OCI-LY3 (cell line): ENCODE data around the gene KLHDC2.
"Not testable (repeated sequence)": the region's sequence is repeated elsewhere in the genome, so short reads cannot be mapped to it uniquely, and the experiment has no call there.

Experiments used
- H2AFZ ChIP-seq: fragments of 200-600, 300-600 bp; shearing (Covaris generic); 2 replicates; pipeline ENCODE4 v1.6.0; 2014; ENCODE audit warnings: antibody characterized with exemption, low read depth, low read length
- H3K27ac ChIP-seq: fragments of 200-600, 300-600 bp; sonication (generic); 2 replicates; pipeline ENCODE4 v1.5.1; 2014; ENCODE audit warnings: mild to moderate bottlenecking, low read length, moderate library complexity, mixed read lengths
- H3K27me3 ChIP-seq: fragments of 200-600, 300-600 bp; sonication (generic); 2 replicates; pipeline ENCODE4 v1.6.1; 2014; ENCODE audit warnings: low read depth, low read length, mixed read lengths
- H3K36me3 ChIP-seq: fragments of 200-600, 300-600 bp; sonication (generic); replicated peaks from 2 replicates; pipeline ENCODE3; 2014; ENCODE audit warnings: low read depth, low read length, mixed read lengths
- H3K4me1 ChIP-seq: fragments of 300-600, 200-600 bp; sonication (generic); 2 replicates; pipeline ENCODE4 v1.6.1; 2014; ENCODE audit warnings: low read length, mixed read lengths
- H3K4me2 ChIP-seq: fragments of 200-600, 300-600 bp; sonication (generic); 2 replicates; pipeline ENCODE4 v1.6.1; 2014; ENCODE audit warnings: low read length, mixed read lengths
- H3K4me3 ChIP-seq: fragments of 300-600, 200-600 bp; sonication (generic); 2 replicates; pipeline ENCODE4 v1.5.1; 2014; ENCODE audit warnings: antibody characterized with exemption, mild to moderate bottlenecking, low read length, moderate library complexity
- H3K79me2 ChIP-seq: fragments of 300-600, 200-600 bp; shearing (Covaris generic); 2 replicates; pipeline ENCODE4 v1.6.1; 2014; ENCODE audit warnings: mild to moderate bottlenecking, low read length, mixed read lengths
- H3K9ac ChIP-seq: fragments of 300-600, 200-600 bp; shearing (Covaris generic); 2 replicates; pipeline ENCODE4 v1.6.0; 2014; ENCODE audit warnings: mild to moderate bottlenecking, low read length, moderate library complexity
- H3K9me3 ChIP-seq: fragments of 200-600, 300-600 bp; shearing (Covaris generic); 2 replicates; pipeline ENCODE4 v1.6.1; 2014; ENCODE audit warnings: low read length, mixed read lengths; ENCODE audit not compliant: insufficient read depth
- H4K20me1 ChIP-seq: fragments of 200-600, 300-600 bp; sonication (generic); 2 replicates; pipeline ENCODE4 v1.6.1; 2016; ENCODE audit warnings: low read length, mixed read lengths; ENCODE audit not compliant: insufficient read depth
- CTCF ChIP-seq: fragments of 200-600, 300-600 bp; sonication (generic); IDR thresholded peaks from 2 replicates; pipeline ENCODE4 v1.5.1; 2014; ENCODE audit warnings: antibody characterized with exemption, low read length, low read depth
- EZH2phosphoT487 ChIP-seq: fragments of 200-600 bp; shearing (Covaris generic); IDR thresholded peaks from 2 replicates; pipeline ENCODE4 v1.6.1; 2018; ENCODE audit warnings: antibody characterized with exemption, mixed run types, low read depth

KLHDC2 gene

GRCh38 chr14:49732896-49733295, 35.1 kb upstream of the KLHDC2 start:
- Histone ChIP-seq H2AFZ (no peak overlapping the region), H3K4me2 (no peak overlapping the region), H3K4me1 (no peaks in the 10 kb centered on the region), H3K27ac (no peak overlapping the region), H3K9me3 (no peaks in the 10 kb centered on the region), H3K4me3 (no peak overlapping the region), H3K36me3 (no peaks in the 10 kb centered on the region), H3K79me2 (no peaks in the 10 kb centered on the region), H3K27me3 (no peaks in the 10 kb centered on the region), H3K9ac (no peak overlapping the region), H4K20me1 (no peaks in the 10 kb centered on the region)
- no peak for TF ChIP-seq EZH2phosphoT487
- no peak for TF ChIP-seq CTCF

GRCh38 chr14:49733836-49734235, 34.1 kb upstream of the KLHDC2 start:
- no peak overlapping the region for H3K4me3 ChIP-seq
- H3K9ac ChIP-seq: no peak overlapping the region
- TF ChIP-seq CTCF (no peak), EZH2phosphoT487 (no peak)
- H3K4me1 ChIP-seq: no peaks in the 10 kb centered on the region
- H3K36me3 ChIP-seq: no peaks in the 10 kb centered on the region
- no peak overlapping the region for H2AFZ ChIP-seq
- no peaks in the 10 kb centered on the region for H3K9me3 ChIP-seq
- no peaks in the 10 kb centered on the region for H3K27me3 ChIP-seq
- no peaks in the 10 kb centered on the region for H3K79me2 ChIP-seq
- H3K4me2 ChIP-seq: no peak overlapping the region
- H4K20me1 ChIP-seq: no peaks in the 10 kb centered on the region
- H3K27ac ChIP-seq: no peak overlapping the region

GRCh38 chr14:49735669-49736068, 32.3 kb upstream of the KLHDC2 start:
- H3K9ac ChIP-seq, H3K4me3 ChIP-seq, H3K27me3 ChIP-seq, H2AFZ ChIP-seq, H3K36me3 ChIP-seq, H3K79me2 ChIP-seq, H3K4me1 ChIP-seq, H4K20me1 ChIP-seq, H3K27ac ChIP-seq, H3K9me3 ChIP-seq, H3K4me2 ChIP-seq: not testable (repeated sequence)

DNA sequence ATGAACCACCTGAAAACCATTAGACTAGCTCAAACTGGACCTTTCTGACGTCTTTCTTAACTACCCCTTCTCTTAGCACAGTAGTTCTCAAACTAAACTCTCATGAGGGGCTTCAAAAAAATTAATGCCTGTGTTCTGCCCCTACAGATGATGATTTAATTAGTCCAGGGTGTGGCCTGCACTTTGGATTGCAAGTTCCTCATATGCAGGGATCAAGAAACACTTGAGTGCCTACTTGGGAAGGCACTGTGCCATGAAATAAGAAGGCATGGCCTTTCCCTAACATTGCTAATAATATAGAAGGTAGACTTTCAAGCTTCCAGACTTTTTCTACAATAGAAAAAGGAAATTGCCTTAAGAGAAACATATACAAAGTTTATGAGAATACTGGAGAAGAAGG, 22.8 kb upstream of the KLHDC2 start:
- H3K4me3 ChIP-seq: no peak overlapping the region
- no peaks in the 10 kb centered on the region for H3K27me3 ChIP-seq
- TF ChIP-seq CTCF (no peak), EZH2phosphoT487 (no peak)
- no peaks in the 10 kb centered on the region for H4K20me1 ChIP-seq
- H3K27ac ChIP-seq: no peak overlapping the region
- H2AFZ ChIP-seq: no peak overlapping the region
- H3K4me2 ChIP-seq: no peak overlapping the region
- H3K36me3 ChIP-seq: no peaks in the 10 kb centered on the region
- H3K79me2 ChIP-seq: no peaks in the 10 kb centered on the region
- H3K9me3 ChIP-seq: no peaks in the 10 kb centered on the region
- no peaks in the 10 kb centered on the region for H3K4me1 ChIP-seq
- H3K9ac ChIP-seq: no peak overlapping the region

GRCh38 chr14:49746476-49746875, 21.5 kb upstream of the KLHDC2 start:
- not testable (repeated sequence) for H3K4me3 ChIP-seq, H3K27me3 ChIP-seq, H3K9ac ChIP-seq, H3K79me2 ChIP-seq, H3K36me3 ChIP-seq, H3K9me3 ChIP-seq, H3K27ac ChIP-seq, H4K20me1 ChIP-seq, H3K4me2 ChIP-seq, H2AFZ ChIP-seq, H3K4me1 ChIP-seq
